ENCODE measurements around the gene ADM2.

Gene ADM2

GRCh38 chr22:50467773-50468440 lies 13.4 kb upstream of the ADM2 start:
- no peak for DNase-seq

- DNase-seq, result no peak
These were observed 12.7 kb upstream of the ADM2 start for GRCh38 chr22:50468626-50469025.

- DNase-seq, result peak; percentile 93 to 100 (median 95)
These were observed 11.7 kb upstream of the ADM2 start for GRCh38 chr22:50469377-50470305.

- no peak for DNase-seq
These were observed 10.9 kb upstream of the ADM2 start for GRCh38 chr22:50470491-50470890.

- DNase-seq, result no peak
These were observed 10.0 kb upstream of the ADM2 start for GRCh38 chr22:50471197-50471847.

GRCh38 chr22:50471962-50472361 lies 9.4 kb upstream of the ADM2 start:
- no peak for DNase-seq

- DNase-seq, result peak in 3 of 5 donors; percentile 40 to 63 (median 54)
These were observed 8.3 kb upstream of the ADM2 start for GRCh38 chr22:50473088-50473487.

GRCh38 chr22:50473855-50474671 lies 7.3 kb upstream of the ADM2 start:
- DNase-seq, result peak in 2 of 5 donors; percentile 10 to 41

GRCh38 chr22:50474710-50475651 lies 6.4 kb upstream of the ADM2 start, which contains the start of gene SBF1:
SBF1 (minus strand) TSS chr22:50475035; CDS start chr22:50474840, 195 bp downstream.
- peak; percentile 79 to 88 (median 81) for DNase-seq

GRCh38 chr22:50475652-50476002 lies 5.7 kb upstream of the ADM2 start:
- DNase-seq, result no peak

GRCh38 chr22:50476868-50477267 lies 4.5 kb upstream of the ADM2 start:
- no peak for DNase-seq

GRCh38 chr22:50477923-50478322 lies 3.4 kb upstream of the ADM2 start:
- no peak for DNase-seq

- no peak for DNase-seq
These were observed 1.6 kb upstream of the ADM2 start for GRCh38 chr22:50479721-50480120.

GRCh38 chr22:50481045-50481439 lies 301 bp upstream of the ADM2 start:
- no peak for DNase-seq

GRCh38 chr22:50482107-50483074 lies 1.0 kb downstream of the ADM2 start:
- no peak for DNase-seq

- DNase-seq, result no peak
These were observed 1.8 kb downstream of the ADM2 start for GRCh38 chr22:50483106-50483505.

GRCh38 chr22:50483556-50483955 lies 2.2 kb downstream of the ADM2 start:
- no peak for DNase-seq

- DNase-seq, result peak in 1 of 5 donors; percentile 9
These were observed 2.9 kb downstream of the ADM2 start for GRCh38 chr22:50483977-50484853.
